Inferior parietal cortex (tissue), 1 donor: ENCODE data around the gene CNTNAP4.

Experiments
- DNase-seq: peaks from one replicate; pipeline ENCODE4 v3.0.0-alpha.2; 2016; ENCODE audit errors: extremely low spot score

The CNTNAP4 gene

GRCh38 chr16:76276745-76277438 is at the start of gene CNTNAP4:
Gene CNTNAP4, plus strand, starts transcription at chr16:76277401. Its CDS starts 262 bp downstream, at chr16:76277663.
- DNase-seq = peak; percentile 78

GRCh38 chr16:76228546-76229146 is 48.6 kb upstream of the CNTNAP4 start:
- DNase-seq = no peak

- DNase-seq = no peak
Measured at GRCh38 chr16:76232704-76233103, 44.5 kb upstream of the CNTNAP4 start.

- DNase-seq = no peak
Measured at GRCh38 chr16:76235025-76235424, 42.2 kb upstream of the CNTNAP4 start.

GRCh38 chr16:76235426-76235825 is 41.8 kb upstream of the CNTNAP4 start:
- DNase-seq = no peak

- DNase-seq = no peak
Measured at GRCh38 chr16:76237471-76237870, 39.7 kb upstream of the CNTNAP4 start.

- no peak for DNase-seq
Measured at GRCh38 chr16:76241755-76242154, 35.4 kb upstream of the CNTNAP4 start.

- DNase-seq = no peak
Measured at GRCh38 chr16:76243620-76244019, 33.6 kb upstream of the CNTNAP4 start.

GRCh38 chr16:76246587-76246986 is 30.6 kb upstream of the CNTNAP4 start:
- DNase-seq = no peak

- DNase-seq = no peak
Measured at GRCh38 chr16:76265434-76266045, 11.7 kb upstream of the CNTNAP4 start.

- DNase-seq = no peak
Measured at GRCh38 chr16:76268824-76269223, 8.4 kb upstream of the CNTNAP4 start.

GRCh38 chr16:76277460-76278030 is 344 bp downstream of the CNTNAP4 start:
- peak; percentile 61 for DNase-seq

GRCh38 chr16:76278086-76278485 is 885 bp downstream of the CNTNAP4 start:
- DNase-seq = peak; percentile 62

- peak; percentile 80 for DNase-seq
Measured at GRCh38 chr16:76278980-76279379, 1.8 kb downstream of the CNTNAP4 start.

- DNase-seq = no peak
Measured at GRCh38 chr16:76280421-76281215, 3.4 kb downstream of the CNTNAP4 start.

GRCh38 chr16:76287466-76287865 is 10.3 kb downstream of the CNTNAP4 start:
- no peak for DNase-seq

- DNase-seq = no peak
Measured at GRCh38 chr16:76292218-76292617, 15.0 kb downstream of the CNTNAP4 start.

GRCh38 chr16:76293980-76294379 is 16.8 kb downstream of the CNTNAP4 start:
- DNase-seq = no peak

- no peak for DNase-seq
Measured at GRCh38 chr16:76294396-76295214, 17.4 kb downstream of the CNTNAP4 start.

- no peak for DNase-seq
Measured at GRCh38 chr16:76297941-76298340, 20.7 kb downstream of the CNTNAP4 start.
